GM12892 (cell line): Measurements from ENCODE around the gene CEACAM3.

Experiments
- POLR2A ChIP-seq: IDR thresholded peaks from 2 replicates; pipeline ENCODE4 v1.6.1; 2011; ENCODE audit warnings: low read depth, low read length, control low read depth
- POLR2AphosphoS5 ChIP-seq: IDR thresholded peaks from 2 replicates; pipeline ENCODE4 v1.6.1; 2011; ENCODE audit warnings: low read depth, low read length, control low read depth
- TAF1 ChIP-seq: IDR thresholded peaks from 2 replicates; pipeline ENCODE4 v1.6.1; 2011; ENCODE audit warnings: low read depth, mild to moderate bottlenecking, control low read depth, low read length, borderline replicate concordance

GRCh38 chr19:41849067-41849466, 52.7 kb downstream of the CEACAM3 start:
- no peak for TF ChIP-seq POLR2AphosphoS5
- TF ChIP-seq POLR2A, result no peak
- no peak for TF ChIP-seq TAF1
